ENCODE measurements around the gene SEMA6D. TPM values are rescaled to one million over a fixed set of nuclear protein-coding genes. Genes with fewer than 3 reads are reported as not detected.

Gene SEMA6D
- total RNA-seq, 1 donor from 2014 or later, result 13.9 TPM

- DNase-seq, result no peak
Measured at GRCh38 chr15:47743385-47743784, 26.1 kb downstream of the SEMA6D start.

GRCh38 chr15:47743886-47744285 lies 26.6 kb downstream of the SEMA6D start:
- no peak for DNase-seq

- no peak for DNase-seq
Measured at GRCh38 chr15:47744496-47744895, 27.2 kb downstream of the SEMA6D start.

GRCh38 chr15:47744973-47745372 lies 27.7 kb downstream of the SEMA6D start:
- no peak for DNase-seq

GRCh38 chr15:47746516-47746915 lies 29.2 kb downstream of the SEMA6D start:
- DNase-seq, result no peak

GRCh38 chr15:47750030-47750739 lies 32.9 kb downstream of the SEMA6D start:
- DNase-seq, result no peak

- no peak for DNase-seq
Measured at GRCh38 chr15:47750740-47751262, 33.5 kb downstream of the SEMA6D start.

- no peak for DNase-seq
Measured at GRCh38 chr15:47753591-47753990, 36.3 kb downstream of the SEMA6D start.

GRCh38 chr15:47754312-47754711 lies 37.0 kb downstream of the SEMA6D start:
- DNase-seq, result no peak

- DNase-seq, result no peak
Measured at GRCh38 chr15:47755941-47756340, 38.6 kb downstream of the SEMA6D start.

- peak; percentile 26 for DNase-seq
Measured at GRCh38 chr15:47756872-47757271, 39.6 kb downstream of the SEMA6D start.

GRCh38 chr15:47757331-47757730 lies 40.0 kb downstream of the SEMA6D start:
- no peak for DNase-seq

GRCh38 chr15:47762621-47763020 lies 45.3 kb downstream of the SEMA6D start:
- DNase-seq, result no peak

- no peak for DNase-seq
Measured at GRCh38 chr15:47764666-47765065, 47.4 kb downstream of the SEMA6D start.

GRCh38 chr15:47766406-47766805 lies 49.1 kb downstream of the SEMA6D start:
- no peak for DNase-seq

GRCh38 chr15:47767035-47767434 lies 49.7 kb downstream of the SEMA6D start:
- no peak for DNase-seq

- DNase-seq, result no peak
Measured at GRCh38 chr15:47768735-47769134, 51.4 kb downstream of the SEMA6D start.

GRCh38 chr15:47769166-47769565 lies 51.9 kb downstream of the SEMA6D start:
- DNase-seq, result no peak

GRCh38 chr15:47773143-47773542 lies 55.8 kb downstream of the SEMA6D start:
- DNase-seq, result no peak

GRCh38 chr15:47778263-47778770 lies 61.0 kb downstream of the SEMA6D start:
- DNase-seq, result no peak

- DNase-seq, result no peak
Measured at GRCh38 chr15:47780971-47781370, 63.7 kb downstream of the SEMA6D start.

- no peak for DNase-seq
Measured at GRCh38 chr15:47781527-47781926, 64.2 kb downstream of the SEMA6D start.

GRCh38 chr15:47784820-47785219 lies 67.5 kb downstream of the SEMA6D start:
- DNase-seq, result no peak

GRCh38 chr15:47786371-47786770 lies 69.1 kb downstream of the SEMA6D start:
- no peak for DNase-seq

All from skin of body (tissue), 2 donors.